Astrocyte (in vitro differentiated cells and primary cell): ENCODE data around the gene CPNE6. TPM values are rescaled to one million over a fixed set of nuclear protein-coding genes. Genes with fewer than 3 reads are reported as not detected.

ENCODE experiments used
- DNase-seq: peaks from one replicate; pipeline ENCODE4 v3.0.0-alpha.2; 2010; ENCODE audit warnings: low read depth
- FAIRE-seq: peaks from 2 replicates; lab custom pipeline; 2011; peaks lifted over from hg19 to GRCh38; lab: Jason Lieb, UNC
- H2AFZ ChIP-seq: 2 replicates; pipeline ENCODE4 v1.6.0; 2012; ENCODE audit warnings: low read depth, low read length, inconsistent platforms
- H3K27ac ChIP-seq: 2 replicates; pipeline ENCODE4 v1.5.1; 2011; ENCODE audit warnings: low read depth, low read length, inconsistent platforms
- H3K27me3 ChIP-seq: 2 replicates; pipeline ENCODE4 v1.6.0; 2011; ENCODE audit warnings: low read length, inconsistent platforms; ENCODE audit not compliant: insufficient read depth
- H3K36me3 ChIP-seq: 2 replicates; pipeline ENCODE4 v1.5.1; 2011; ENCODE audit warnings: low read length, inconsistent platforms; ENCODE audit not compliant: insufficient read depth
- H3K4me1 ChIP-seq: 2 replicates; pipeline ENCODE4 v1.5.1; 2011; ENCODE audit warnings: low read length, inconsistent platforms; ENCODE audit not compliant: insufficient read depth
- H3K4me2 ChIP-seq: 2 replicates; pipeline ENCODE4 v1.6.0; 2012; ENCODE audit warnings: low read length, inconsistent platforms
- H3K4me3 ChIP-seq: 2 replicates; pipeline ENCODE4 v1.5.1; 2011; ENCODE audit warnings: low read depth, mild to moderate bottlenecking, low read length, inconsistent platforms; ENCODE audit not compliant: insufficient read depth
- H3K79me2 ChIP-seq: 2 replicates; pipeline ENCODE4 v1.6.0; 2012; ENCODE audit warnings: mild to moderate bottlenecking, low read length, inconsistent platforms; ENCODE audit not compliant: insufficient read depth
- H3K9ac ChIP-seq: 2 replicates; pipeline ENCODE4 v1.6.0; 2012; ENCODE audit warnings: mild to moderate bottlenecking, low read length, inconsistent platforms
- H3K9me3 ChIP-seq: 2 replicates; pipeline ENCODE4 v1.5.1; 2012; ENCODE audit warnings: low read depth, mild to moderate bottlenecking, low read length, inconsistent platforms; ENCODE audit not compliant: insufficient read depth
- H4K20me1 ChIP-seq: 2 replicates; pipeline ENCODE4 v1.6.0; 2012; ENCODE audit warnings: low read length, inconsistent platforms; ENCODE audit not compliant: insufficient read depth
- H3K27ac Mint-ChIP-seq: one replicate; pipeline ENCODE4 v1.8.0; 2021; ENCODE audit warnings: mild to moderate bottlenecking, mixed read lengths; ENCODE audit not compliant: unreplicated experiment
- H3K27me3 Mint-ChIP-seq: one replicate; pipeline ENCODE4 v1.8.0; 2021; ENCODE audit warnings: low read depth, mixed read lengths; ENCODE audit not compliant: unreplicated experiment
- H3K36me3 Mint-ChIP-seq: one replicate; pipeline ENCODE4 v1.8.0; 2021; ENCODE audit warnings: low read depth, mixed read lengths; ENCODE audit not compliant: unreplicated experiment
- H3K4me1 Mint-ChIP-seq: one replicate; pipeline ENCODE4 v1.8.0; 2021; ENCODE audit warnings: low read depth, mixed read lengths; ENCODE audit not compliant: unreplicated experiment
- H3K4me3 Mint-ChIP-seq: one replicate; pipeline ENCODE4 v1.8.0; 2021; ENCODE audit warnings: mild to moderate bottlenecking, moderate library complexity, mixed read lengths; ENCODE audit not compliant: unreplicated experiment
- H3K9me3 Mint-ChIP-seq: one replicate; pipeline ENCODE4 v1.8.0; 2021; ENCODE audit warnings: mild to moderate bottlenecking, mixed read lengths; ENCODE audit not compliant: unreplicated experiment
- EZH2 ChIP-seq: IDR thresholded peaks from 2 replicates; pipeline ENCODE4 v1.6.1; 2012; ENCODE audit warnings: mild to moderate bottlenecking, low read length, inconsistent platforms; ENCODE audit not compliant: insufficient read depth
- total RNA-seq: library from RNA; stranded (reverse); gene quantifications from 2 replicates; pipeline ENCODE4 v1.2.1, GENCODE V29; 2021
- TF ChIP-seq, protein P1 (sequence below): IDR thresholded peaks from 2 replicates; pipeline ENCODE4 v1.5.1; 2011; ENCODE audit warnings: low read depth, mild to moderate bottlenecking, inconsistent platforms, low read length, moderate library complexity; ENCODE audit not compliant: insufficient read depth

CPNE6 gene
- total RNA-seq, 1 donor from 2014 or later, result not detected

DNA sequence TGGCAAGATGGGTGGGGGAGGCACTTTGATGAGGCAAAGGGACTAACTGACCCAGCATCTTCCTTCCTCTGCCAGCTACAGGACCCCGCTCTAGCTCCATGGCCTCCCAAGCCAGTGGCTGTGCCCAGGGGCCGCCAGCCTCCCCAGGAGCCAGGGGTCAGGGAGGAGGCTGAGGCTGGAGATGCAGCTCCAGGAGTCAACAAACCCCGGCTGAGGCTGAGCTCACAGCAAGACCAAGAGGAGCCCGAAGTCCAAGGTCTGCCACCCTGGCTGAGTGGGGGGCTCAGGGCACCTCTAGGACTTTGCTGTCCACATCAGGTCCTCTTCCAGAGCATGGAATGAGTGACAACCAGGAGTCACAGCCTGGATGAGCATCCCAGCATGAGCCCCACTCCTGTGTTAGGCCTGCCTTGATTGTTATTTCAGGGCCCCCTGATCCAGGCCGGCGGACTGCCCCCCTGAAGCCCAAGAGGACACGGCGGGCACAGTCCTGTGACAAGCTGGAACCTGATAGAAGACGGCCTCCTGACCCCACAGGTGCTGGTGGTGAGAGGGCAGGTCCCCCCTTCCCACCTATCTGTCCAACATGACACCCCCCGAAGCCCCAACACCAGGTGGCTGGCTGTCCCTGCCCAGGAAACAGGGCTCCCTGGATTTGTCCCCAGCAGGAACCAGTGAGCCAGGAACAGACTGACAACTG, 2.5 kb upstream of the CPNE6 start:
- no peak overlapping the region for H3K27ac ChIP-seq
- TF ChIP-seq, protein P1, sequence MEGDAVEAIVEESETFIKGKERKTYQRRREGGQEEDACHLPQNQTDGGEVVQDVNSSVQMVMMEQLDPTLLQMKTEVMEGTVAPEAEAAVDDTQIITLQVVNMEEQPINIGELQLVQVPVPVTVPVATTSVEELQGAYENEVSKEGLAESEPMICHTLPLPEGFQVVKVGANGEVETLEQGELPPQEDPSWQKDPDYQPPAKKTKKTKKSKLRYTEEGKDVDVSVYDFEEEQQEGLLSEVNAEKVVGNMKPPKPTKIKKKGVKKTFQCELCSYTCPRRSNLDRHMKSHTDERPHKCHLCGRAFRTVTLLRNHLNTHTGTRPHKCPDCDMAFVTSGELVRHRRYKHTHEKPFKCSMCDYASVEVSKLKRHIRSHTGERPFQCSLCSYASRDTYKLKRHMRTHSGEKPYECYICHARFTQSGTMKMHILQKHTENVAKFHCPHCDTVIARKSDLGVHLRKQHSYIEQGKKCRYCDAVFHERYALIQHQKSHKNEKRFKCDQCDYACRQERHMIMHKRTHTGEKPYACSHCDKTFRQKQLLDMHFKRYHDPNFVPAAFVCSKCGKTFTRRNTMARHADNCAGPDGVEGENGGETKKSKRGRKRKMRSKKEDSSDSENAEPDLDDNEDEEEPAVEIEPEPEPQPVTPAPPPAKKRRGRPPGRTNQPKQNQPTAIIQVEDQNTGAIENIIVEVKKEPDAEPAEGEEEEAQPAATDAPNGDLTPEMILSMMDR, result no peak
- TF ChIP-seq EZH2, result no peak
- FAIRE-seq (no peak), DNase-seq (no peak)
- H3K27ac Mint-ChIP-seq, result no peak overlapping the region
- H3K79me2 ChIP-seq, result no peaks in the 10 kb centered on the region
- H2AFZ ChIP-seq, result no peak overlapping the region
- no peaks in the 10 kb centered on the region for H3K36me3 ChIP-seq
- H3K4me2 ChIP-seq, result no peak overlapping the region
- H3K4me1 ChIP-seq, result no peaks in the 10 kb centered on the region
- no peak overlapping the region for H3K4me3 ChIP-seq
- H3K9me3 Mint-ChIP-seq, result no peaks in the 10 kb centered on the region
- H3K9ac ChIP-seq, result no peak overlapping the region
- H3K4me3 Mint-ChIP-seq, result no peak overlapping the region
- H4K20me1 ChIP-seq, result no peaks in the 10 kb centered on the region
- peaks cover 3% of the 10 kb centered on the region for H3K27me3 ChIP-seq
- no peaks in the 10 kb centered on the region for H3K4me1 Mint-ChIP-seq
- peaks cover 2% of the 10 kb centered on the region for H3K36me3 Mint-ChIP-seq
- H3K9me3 ChIP-seq, result no peaks in the 10 kb centered on the region
- H3K27me3 Mint-ChIP-seq, result peaks cover 71% of the 10 kb centered on the region

DNA sequence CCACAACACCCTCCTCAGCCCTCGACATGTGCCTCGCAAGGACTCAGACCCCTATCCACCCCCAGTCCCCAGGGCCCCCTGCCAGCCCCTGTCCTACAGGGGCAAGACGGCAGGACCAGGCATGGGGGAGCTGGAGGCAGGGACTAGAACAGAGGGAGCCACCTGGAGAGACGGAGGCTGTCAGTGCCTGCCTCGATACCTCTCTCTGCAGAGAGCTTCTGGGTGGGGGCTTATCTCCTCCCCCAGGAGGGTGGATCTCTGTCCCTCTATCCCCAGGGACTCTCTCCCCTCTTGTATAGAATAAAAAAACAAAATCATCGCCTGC, 2.0 kb upstream of the CPNE6 start:
- H3K4me2 ChIP-seq, result no peak overlapping the region
- TF ChIP-seq, protein P1, result no peak
- no peak for TF ChIP-seq EZH2
- H3K9ac ChIP-seq, result no peak overlapping the region
- peak overlapping the region; percentile 4 for H3K27ac Mint-ChIP-seq
- no peaks in the 10 kb centered on the region for H3K4me1 ChIP-seq
- peaks cover 2% of the 10 kb centered on the region for H3K36me3 Mint-ChIP-seq
- H3K4me3 ChIP-seq, result no peak overlapping the region
- H3K27ac ChIP-seq, result no peak overlapping the region
- no peak overlapping the region for H2AFZ ChIP-seq
- H3K36me3 ChIP-seq, result no peaks in the 10 kb centered on the region
- no peak for FAIRE-seq
- no peaks in the 10 kb centered on the region for H3K9me3 Mint-ChIP-seq
- no peak overlapping the region for H3K4me3 Mint-ChIP-seq
- H3K27me3 Mint-ChIP-seq, result peaks cover 71% of the 10 kb centered on the region
- H4K20me1 ChIP-seq, result no peaks in the 10 kb centered on the region
- DNase-seq, result no peak
- H3K9me3 ChIP-seq, result no peaks in the 10 kb centered on the region
- H3K4me1 Mint-ChIP-seq, result no peaks in the 10 kb centered on the region
- H3K79me2 ChIP-seq, result no peaks in the 10 kb centered on the region
- peaks cover 3% of the 10 kb centered on the region for H3K27me3 ChIP-seq

DNA sequence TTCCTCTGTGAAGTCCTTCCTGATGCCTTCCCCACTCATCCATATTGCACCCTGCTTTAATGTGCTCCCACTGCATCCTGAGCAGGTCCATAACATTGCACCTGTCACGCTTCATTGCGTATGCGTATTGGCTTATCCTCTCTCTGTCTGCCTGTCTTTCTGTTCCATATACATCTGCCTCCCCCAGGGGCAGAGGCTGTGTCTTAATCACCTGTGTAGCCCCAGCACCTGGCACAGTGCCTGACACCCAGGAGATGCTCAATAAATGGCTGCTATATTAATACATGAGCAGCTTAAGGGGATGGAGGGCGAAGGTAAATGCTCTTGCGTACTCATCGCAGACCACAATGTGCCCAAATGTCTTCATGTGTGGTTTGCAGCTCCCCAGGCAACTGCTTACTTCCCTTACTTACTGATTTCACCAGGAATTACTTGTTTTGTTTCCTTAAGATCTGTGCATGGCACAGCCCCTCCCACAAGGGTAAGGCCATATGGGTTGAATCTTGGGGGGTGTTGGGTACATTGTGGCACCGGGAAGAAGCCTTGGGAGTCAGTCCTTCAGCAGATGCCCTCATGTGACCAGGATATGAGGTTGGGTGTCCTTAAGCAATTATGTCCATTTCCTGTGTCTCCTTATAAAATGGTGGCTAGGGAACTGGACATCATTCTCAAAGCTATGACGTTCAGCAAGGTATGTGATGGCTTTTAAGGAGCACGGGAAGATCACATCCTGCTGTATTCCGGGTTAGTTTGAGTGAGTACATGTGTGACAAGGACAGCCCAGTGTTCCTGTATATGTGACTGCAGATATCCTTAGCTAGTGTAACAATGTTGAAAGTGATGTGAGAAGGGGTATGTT, 848 bp upstream of the CPNE6 start:
- peaks cover 78% of the 10 kb centered on the region for H3K27me3 Mint-ChIP-seq
- Histone ChIP-seq H4K20me1 (no peaks in the 10 kb centered on the region), H3K9ac (no peak overlapping the region), H3K79me2 (no peaks in the 10 kb centered on the region), H3K36me3 (no peaks in the 10 kb centered on the region), H3K4me2 (no peak overlapping the region), H3K4me3 (no peak overlapping the region), H3K4me1 (no peaks in the 10 kb centered on the region), H3K27ac (no peak overlapping the region), H3K9me3 (no peaks in the 10 kb centered on the region), H3K27me3 (peaks cover 3% of the 10 kb centered on the region), H2AFZ (no peak overlapping the region)
- DNase-seq (no peak), FAIRE-seq (no peak)
- H3K4me1 Mint-ChIP-seq, result no peaks in the 10 kb centered on the region
- H3K36me3 Mint-ChIP-seq, result peaks cover 2% of the 10 kb centered on the region
- H3K9me3 Mint-ChIP-seq, result no peaks in the 10 kb centered on the region
- H3K4me3 Mint-ChIP-seq, result no peak overlapping the region
- TF ChIP-seq, protein P1, result no peak
- no peak for TF ChIP-seq EZH2
- H3K27ac Mint-ChIP-seq, result no peak overlapping the region
